Activated T-cell treated with anti-CD3 and anti-CD28 coated beads for 48 hours (primary cell): ENCODE results near the gene TNFAIP1.
A peak's percentile ranks its signal among the peaks of the same experiment; 100 is the strongest.
"Not testable (repeated sequence)": the region's sequence is repeated elsewhere in the genome, so short reads cannot be mapped to it uniquely, and the experiment has no call there.

ENCODE experiments used
- DNase-seq: peaks from one replicate; pipeline ENCODE4 v3.0.0-alpha.2; 2020; ENCODE audit warnings: low read depth

TNFAIP1 gene, protein sequence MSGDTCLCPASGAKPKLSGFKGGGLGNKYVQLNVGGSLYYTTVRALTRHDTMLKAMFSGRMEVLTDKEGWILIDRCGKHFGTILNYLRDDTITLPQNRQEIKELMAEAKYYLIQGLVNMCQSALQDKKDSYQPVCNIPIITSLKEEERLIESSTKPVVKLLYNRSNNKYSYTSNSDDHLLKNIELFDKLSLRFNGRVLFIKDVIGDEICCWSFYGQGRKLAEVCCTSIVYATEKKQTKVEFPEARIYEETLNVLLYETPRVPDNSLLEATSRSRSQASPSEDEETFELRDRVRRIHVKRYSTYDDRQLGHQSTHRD

DNA sequence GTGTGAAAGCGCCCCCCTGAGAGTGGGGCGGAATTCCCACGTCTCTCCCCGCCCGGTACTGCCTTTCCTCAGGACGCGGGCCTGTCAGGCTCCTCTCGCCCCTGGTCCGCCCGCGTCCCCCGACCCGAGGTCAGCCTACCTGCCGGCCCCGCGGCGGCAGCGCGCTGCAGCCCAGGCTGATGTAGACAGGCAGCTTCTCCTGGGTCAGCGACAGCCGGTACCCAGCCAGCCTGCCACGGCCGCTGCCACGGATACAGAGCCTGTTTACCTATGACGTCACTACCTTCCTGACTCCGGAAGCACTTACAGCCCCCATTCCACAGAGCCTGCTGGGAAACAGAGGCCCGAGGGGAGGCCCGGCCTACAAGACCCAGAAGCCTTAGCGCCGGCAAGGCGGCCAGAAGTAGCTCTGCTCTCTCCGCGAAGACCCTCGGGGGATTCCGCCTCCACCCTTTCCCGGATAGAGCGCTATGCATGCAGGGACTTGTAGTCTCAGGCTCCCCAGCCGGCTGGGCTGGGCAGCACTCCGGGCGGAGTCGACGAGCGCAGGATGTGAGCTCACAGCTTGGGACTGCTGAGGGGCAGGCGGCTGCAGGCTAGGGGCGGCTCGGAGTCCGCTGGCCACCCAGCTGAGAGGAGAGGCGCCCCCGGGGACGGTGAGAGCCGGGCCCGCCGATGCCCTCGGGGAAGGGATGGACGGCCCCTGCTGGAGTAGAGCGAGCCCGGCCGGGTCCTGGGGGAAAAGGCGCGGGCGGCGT is at the start of gene TNFAIP1, which contains the start of gene IFT20:
TNFAIP1 (plus strand) TSS at position 561 of the 758 bp plus-strand sequence. CDS start 3,761 bp downstream, outside the sequence.
IFT20 (minus strand) TSS at position 272 of the 758 bp plus-strand sequence. CDS start 3,487 bp downstream, outside the sequence.
- DNase-seq = peak; percentile 94

DNA sequence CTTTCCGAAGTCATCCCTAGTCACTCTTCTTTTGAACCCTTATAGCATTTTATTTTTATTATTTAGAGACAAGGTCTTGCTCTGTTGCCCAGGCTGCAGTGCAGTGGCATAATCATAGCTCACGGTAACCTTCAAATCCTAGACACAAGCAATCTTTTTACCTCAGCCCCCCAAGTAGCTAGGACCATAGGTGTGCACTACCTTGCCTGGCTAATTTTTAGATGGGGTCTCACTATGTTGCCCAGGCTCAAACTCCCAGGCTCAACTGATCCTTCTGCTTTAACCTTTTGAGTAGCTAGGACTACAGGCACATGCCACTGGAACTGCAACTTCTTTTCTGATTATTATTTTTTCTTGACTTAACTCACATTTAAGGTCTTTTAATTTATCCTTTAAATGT is 49.6 kb upstream of the TNFAIP1 start:
- no peak for DNase-seq

DNA sequence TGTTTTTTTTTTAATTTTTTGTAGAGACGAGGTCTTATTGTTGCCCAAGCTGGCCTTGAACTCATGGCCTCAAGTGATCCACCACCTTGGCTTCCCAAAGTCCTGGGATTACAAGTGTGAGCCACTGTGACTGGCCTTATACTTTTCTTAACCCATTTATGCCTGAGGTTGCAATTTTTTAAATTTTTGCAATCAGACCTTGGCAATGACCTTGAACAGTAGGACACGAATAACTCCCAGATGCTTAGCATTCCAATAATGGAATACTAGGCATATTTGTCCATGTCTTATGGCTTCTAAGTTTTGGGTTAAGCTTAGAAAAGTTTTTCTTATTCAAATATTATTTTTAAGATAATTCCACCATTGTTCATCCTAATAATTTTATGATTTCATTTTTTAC is 44.9 kb upstream of the TNFAIP1 start:
- no peak for DNase-seq

DNA sequence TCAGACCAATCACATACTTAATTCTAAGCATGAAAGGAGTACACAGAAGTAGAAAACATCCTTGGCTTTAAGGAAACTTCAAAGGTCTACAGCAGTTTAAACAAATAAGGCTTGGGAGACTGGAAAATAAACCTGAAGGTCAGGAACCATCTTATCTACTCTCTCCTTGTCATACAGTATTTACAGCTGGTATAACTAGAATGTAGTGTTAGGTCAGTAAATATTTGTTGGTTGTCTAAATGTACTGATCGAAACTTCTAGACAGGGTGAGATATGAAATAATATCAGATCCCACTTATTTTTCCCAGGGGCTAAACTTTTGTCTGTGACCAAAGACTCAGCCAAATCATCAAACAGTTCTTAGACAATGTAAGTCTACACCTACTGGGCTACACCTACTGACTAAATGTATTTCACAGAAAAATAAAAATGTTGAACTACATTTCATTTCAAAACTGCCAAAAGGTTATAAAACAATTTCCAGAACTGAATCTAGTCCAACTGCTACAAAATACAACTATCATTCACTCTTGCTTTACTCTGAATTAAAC is 43.7 kb upstream of the TNFAIP1 start:
- no peak for DNase-seq

DNA sequence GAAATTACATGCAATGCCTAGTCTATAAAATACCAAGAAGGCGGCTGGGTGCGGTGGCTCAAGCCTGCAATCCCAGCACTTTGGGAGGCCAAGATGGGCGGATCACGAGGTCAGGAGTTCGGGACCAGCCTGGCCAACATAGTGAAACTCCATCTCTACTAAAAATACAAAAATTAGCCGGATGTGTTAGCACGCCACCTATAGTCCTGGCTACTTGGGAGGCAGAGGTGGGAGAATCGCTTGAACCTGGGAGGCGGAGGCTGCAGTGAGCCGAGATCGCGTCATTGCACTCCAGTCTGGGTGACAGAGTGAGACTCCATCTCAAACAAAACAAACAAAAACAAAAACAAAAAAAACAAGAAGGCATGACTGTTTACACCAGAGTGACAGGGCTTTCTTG is 42.7 kb upstream of the TNFAIP1 start:
- DNase-seq = not testable (repeated sequence)

DNA sequence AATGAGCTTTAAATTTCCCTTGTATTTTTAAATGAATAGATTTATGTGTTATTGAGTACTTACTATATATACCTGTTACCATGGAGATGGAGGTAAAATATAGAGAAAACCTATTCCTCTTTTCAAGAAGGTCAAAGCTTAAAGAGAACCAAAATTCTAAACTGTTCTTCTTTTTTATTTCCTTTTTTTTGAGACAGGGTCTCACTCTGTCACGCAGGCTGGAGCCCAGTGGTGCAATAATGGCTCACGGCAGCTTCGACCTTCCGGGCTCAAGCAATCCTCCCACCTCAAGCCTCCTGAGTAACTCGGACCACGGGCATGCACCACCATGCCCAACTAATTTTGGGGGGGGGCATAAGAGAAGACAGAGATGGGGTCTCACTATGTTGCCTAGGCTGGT is 41.6 kb upstream of the TNFAIP1 start:
- no peak for DNase-seq

DNA sequence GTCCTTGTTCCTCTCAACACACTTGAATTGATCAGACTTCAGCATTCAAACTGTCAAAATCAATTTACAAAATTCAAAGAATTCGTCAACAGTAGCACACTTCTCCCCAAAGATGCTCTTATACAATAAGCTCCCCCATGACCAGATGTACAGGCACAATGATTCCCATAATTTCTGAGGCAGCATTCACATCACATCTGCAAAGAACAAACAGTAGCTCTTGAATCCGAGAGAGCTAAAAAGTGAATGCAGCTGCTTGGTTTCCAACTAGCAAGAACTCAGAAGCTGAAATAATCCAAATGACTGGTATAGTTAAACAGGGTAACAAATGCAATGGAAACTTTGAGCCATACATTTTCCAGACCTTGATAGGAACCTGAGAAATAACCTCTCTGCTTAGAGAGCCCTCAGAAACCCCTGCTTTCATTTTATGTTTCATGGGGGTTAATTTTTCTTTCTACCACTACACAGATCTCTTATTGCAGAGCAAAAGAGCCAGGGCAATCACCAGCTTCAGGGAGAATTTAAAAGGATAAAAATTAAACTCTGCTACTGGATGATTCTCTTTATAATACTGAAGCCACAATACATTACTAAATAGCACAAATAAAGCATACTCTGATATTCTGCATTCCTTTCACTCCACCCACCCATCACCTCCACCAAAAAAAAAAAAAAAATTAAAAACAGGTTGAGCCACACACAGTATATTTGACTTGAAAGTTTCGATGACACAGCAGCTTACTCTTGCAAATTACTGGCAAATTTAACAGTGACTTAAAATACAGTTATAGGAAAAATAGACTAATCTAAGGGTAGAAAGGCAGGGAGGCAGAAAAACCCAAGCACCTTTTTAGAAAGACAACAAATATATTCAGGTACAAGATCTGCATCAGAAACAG is 39.6 kb upstream of the TNFAIP1 start:
- no peak for DNase-seq

DNA sequence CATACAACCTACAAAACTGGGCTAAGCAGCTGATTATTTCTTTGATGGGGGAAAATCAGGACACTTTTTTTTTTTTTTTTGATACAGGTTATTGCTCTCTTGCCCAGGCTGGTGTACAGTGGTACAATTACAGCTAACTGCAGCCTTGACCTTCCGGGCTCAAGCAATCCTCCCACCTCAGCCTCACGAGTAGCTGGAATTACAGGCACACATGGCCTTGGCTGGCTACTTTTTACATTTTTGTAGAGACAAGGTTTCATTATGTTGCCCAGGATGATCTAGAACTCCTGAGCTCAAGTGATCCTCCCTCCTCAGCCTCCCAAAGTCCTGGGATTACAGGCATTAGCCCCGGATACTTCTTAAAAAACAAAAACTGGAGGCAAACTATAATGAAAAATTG is 37.1 kb upstream of the TNFAIP1 start:
- no peak for DNase-seq

DNA sequence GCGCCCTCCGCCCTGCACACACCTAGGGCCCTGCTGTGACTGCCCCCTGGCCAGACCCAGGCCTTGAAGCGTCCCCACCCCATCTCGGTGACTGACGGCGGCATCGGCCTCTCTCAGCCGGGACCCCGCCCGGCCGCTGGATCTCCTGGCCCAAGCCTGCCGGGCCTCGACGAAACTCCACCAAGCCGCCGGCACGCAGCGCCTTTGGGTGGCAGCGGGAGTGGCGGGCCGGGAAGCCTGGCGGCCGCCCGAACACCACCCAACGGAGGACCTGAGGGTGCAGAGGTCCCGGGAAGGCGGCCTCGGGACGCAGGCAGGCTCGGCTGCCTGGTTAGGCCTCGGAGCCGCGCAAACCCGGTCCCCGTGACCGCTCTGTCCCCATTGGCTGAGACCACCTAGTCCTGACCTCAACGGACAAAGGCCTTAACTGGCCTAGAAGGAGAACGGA is 28.6 kb upstream of the TNFAIP1 start:
- no peak for DNase-seq

DNA sequence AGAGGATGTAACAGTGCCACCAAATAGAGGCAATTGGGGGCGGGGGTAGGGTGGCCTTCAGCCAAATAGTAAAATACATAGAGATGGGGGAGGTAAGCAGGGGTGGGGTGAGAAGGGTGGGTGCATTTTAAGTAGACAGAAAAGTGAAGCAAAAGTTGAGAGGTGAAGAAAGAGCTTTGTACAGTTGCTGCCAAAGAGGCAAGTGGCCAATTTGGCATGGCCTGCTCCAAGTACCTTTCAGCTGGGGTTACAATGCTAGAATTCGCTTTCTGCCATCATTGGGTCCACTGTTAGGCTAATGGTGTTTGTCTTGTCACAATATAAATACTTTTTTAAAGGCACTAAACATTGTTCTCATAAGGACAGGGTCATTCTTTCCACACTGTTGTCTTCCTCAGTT is 21.7 kb upstream of the TNFAIP1 start:
- no peak for DNase-seq

DNA sequence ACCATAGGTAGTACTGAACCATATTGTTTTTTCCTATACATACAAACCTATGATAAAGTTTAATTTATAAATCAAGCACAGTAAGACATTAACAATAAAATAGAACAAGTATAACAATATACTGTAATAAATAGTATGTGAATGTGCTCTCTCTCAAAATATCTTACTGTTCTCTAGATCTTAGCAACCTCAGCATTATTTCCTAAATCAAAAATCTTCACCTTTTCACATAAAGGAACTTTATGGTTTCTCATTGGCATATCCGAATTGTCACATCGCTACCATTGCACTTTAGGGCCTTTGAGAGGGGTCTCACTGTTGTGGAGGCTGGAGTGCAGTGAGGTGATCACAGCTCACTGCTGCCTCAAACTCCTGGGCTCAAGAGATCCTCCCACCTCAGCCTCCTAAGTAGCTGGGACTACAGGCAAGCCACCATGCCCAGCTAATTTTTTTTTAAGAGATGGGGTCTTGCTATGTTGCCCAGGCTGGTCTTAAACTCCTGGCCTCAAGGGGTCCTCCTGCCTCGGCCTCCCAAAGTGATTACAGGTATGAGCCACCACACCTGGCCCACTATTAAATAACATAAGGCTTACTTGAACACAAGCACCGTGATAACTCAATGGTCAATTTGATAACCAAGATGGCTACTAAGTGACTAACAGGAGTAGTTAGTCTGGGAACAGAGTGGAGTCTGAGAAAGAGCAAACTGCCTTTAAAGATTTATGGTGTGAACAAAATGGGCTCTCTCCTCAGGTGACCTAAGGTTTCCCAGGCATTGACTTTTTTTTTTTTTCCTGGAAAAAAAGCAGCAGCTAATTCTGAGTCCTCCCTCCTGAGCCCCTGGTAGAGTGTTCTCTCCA is 19.5 kb upstream of the TNFAIP1 start:
- DNase-seq = no peak

DNA sequence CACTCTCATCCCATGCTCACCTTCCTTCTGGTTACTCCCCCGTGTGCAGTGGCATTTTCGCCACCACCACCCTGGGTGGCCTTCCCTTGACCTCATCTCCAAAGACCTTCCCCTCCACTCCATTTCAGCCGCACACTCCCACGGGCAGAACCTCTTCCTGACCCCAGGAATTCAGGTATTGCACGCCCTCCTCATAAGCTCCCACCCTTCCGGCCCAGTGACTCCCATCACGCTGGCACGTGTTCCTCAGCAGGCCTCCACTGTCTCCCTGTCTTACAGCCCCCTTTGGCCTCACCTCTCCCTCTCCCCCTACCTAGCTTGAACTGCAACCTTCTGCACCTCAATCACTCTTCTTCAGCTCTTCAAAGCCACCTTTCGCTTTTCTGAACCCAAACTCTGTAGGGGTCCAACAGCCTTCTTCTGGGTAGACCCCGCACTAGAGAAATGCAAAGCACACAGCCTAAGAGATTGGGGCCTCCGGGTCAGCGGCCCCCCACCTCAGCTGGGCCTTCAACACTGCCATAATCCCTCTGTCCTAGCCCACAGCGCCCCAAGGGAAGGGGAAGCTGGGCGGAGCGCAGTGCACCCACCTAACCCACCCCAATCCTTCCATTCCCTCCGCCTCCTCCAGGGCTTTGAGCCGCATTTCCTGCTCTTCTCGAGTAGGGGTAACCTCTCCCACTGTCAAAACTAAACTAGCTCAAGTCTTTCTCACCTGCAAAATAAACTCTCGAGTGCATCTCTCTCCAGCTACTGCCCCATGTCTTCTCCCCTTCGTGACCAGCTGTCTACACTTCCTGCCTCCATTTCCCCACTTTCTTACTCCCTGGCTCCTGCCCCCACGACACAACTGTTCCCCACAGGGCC is 18.2 kb upstream of the TNFAIP1 start:
- DNase-seq = no peak

DNA sequence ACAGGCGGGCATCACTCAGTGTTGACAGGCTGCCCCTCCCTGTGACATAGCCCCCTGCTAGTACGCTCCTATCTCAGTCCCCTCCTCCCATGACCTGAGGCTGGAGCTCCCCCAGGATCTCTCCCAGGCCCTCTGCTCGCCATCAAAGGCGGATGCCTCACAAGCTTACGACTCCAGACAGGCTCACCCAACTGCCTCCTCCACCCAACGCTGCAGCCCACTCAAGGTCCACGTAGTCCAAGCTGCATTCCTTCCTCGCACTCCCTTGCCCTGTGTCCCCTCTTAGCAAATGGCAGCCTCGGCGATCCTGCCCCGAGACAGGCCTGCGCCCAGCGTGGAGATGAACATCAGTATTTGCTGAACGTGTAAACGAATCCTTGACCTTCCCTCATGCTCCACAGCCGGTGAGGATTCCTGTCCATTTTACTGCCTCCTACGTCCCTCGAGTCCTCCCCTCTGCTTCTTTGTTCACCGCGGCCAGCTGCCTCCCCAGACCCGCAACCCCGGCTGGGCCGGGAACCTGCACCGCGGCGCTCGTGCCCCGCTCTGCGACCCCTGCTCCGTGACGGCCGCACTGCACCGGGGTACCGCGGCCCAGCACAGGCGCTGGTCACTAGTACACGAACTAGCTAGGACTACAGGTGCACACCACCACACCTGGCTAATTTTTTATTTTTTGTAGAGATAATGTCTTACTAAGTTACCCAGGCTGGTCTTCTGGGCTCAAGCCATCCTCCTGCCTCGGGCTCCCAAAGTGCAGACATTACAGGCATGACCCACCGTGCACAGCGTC is 17.4 kb upstream of the TNFAIP1 start:
- no peak for DNase-seq

DNA sequence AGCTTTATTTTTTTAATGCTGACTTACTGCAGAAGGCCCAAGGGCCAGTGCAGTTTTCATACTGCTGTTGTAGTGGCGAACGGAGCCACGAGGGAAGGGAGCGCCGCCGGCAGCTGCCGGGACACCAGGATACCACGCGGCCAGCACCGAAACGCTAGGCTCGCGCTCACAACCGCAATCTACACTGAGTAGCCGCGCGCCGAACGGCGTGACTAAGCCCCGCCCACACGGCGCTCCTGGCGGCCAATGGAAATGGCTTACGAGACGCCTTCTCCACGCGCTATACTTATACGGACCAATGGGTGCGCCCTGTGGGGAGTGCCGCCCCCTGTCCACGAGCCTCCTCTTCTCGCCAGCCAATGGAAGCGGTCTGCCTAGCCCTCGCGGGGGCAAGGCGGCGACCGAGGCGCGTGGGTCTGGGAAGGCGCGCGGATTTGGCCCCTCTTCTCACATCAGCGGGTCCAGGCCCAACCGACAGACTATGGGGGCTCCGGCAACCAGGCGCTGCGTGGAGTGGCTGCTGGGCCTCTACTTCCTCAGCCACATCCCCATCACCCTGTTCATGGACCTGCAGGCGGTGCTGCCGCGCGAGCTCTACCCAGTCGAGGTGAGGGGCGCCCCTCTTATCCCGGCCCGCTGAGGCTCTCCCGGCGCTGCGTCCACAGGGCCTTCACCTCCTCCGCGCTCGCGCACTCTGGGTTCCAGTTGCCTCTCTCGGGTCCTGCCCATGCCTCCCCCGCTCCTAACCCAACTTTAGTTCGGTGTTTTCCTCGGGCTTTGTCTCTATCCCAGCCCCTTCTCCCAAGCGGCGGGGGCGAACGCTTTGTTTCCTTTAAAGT is 16.6 kb upstream of the TNFAIP1 start, which contains the start of gene TMEM97:
TMEM97 (plus strand) TSS at position 442 of the 839 bp plus-strand sequence; CDS start at position 482, 40 bp downstream.
- DNase-seq = peak; percentile 93

DNA sequence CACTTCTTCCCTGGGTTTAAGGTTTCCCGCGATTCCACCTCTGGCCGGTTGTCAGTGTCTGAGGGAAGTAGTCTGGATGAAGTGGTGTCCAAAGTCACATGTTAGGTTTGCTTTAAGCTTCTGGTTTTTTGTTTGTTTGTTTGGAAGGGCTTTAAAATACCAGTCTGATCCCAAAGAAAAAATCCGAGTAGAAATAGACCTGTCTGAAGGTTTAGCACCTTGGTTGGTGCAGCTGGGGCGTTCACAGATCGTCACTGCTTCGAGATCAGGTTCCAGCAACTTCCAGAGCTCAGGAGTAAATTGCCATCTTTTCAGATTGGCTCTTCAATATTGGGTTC is 16.0 kb upstream of the TNFAIP1 start:
- no peak for DNase-seq

DNA sequence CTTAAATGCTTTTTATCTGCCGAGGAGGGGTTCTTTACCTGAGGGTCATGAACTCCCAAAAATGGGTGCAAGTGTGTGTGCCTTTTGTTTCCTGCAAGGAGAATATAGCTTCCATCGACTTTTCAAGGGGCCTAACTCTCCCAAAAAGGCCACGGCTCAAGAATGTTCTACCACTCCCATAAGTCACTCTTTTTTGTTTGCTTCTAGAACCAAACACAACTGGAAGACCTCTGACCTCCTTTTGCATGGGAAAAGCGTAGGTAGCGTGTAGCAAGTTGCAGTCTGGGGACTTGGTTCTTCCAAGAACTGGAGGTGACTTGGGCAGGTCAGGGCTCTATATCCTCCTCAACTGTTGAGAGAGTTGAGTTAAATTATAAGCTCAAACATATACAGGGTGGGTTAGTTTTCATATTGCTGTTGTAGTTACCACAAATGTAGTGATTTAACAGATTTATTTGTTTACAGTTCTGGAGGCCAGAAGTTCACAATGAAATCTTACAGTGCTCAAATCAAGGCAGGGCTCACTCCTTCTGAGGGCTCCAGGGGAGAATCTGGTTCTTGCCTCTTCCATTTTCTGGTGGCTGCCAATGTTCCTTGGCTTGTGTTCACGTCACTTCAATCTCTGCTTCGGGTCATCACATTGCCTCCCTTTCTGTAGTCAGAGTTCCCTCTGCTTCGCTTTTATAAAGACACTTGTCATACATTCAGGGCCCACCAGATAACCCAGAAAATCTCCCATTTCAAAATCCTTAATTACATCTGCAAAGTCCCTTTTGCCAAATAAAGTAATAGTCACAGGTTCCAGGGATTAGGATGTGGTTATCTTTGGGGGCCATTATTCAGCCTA is 15.1 kb upstream of the TNFAIP1 start:
- DNase-seq = no peak

DNA sequence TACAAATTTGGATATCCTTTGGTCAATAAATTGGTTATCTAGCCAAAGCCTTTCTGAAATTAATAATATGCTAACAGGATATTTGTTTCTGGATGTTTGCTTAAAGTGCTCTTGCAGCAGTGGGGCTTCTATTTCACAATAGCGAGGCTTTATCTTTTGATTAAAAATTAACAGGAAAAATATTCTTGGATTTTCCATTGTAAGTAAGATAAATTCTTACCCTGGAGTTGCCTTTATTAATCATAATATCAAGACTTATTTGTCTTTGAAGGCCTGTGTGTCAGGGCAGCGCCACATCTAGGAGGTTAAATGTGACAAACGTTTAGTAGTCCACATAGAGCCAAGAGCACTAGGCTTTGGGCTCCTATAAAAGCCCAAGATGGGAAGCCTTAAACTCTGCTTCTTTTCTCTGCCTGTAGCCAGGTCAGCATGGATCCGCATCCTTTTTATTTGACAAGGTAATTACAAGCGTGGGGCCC is 11.3 kb upstream of the TNFAIP1 start:
- no peak for DNase-seq
